ENCODE data around the gene SYTL1.

SYTL1 gene

DNA sequence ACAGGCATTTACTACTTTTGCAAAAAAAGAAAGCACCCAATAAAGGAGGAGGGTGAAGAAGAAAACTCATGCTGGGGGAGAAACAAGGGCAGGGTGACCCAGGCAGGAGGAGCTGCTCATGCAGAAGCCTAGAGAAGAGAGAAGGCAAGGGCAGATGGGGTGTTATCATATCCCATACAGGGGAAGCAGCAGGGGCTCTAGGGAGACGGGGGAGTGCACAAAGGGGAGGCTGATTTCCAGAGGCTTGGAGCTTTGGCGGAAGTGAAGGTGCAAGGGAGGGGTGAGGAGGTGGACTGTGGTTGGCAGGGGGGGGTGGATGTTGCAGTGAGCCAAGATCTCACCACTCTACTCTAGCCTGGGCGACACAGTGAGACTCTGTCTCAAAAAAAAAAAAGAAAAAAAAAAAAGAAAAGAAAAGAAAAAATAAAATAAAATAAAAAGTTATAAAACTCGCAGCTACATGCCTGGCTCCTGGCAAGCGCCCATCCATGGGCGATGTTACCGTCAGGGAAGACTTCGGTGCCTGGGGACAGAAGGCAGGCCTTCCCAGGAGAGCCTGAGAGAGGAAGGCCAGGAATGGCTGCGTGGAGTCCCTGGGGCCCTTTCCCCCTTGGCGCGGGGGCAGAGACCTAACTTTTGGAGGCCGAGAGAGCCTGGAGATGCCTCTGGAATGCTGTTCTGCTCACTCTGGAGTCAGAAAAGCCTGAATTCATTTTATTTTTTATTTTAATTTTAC lies 36.1 kb downstream of the SYTL1 start:
- H3K4me3 ChIP-seq (ENCODE audit: low read length), result no peak overlapping the region
- no peak for TF ChIP-seq CTCF (IDR thresholded peaks at IDR 0.05; ENCODE audit: insufficient read depth, low read depth, low read length, missing control alignments)
- DNase-seq (ENCODE audit: low read depth), result no peak

GRCh38 chr1:27379564-27380122 lies 37.8 kb downstream of the SYTL1 start:
- TF ChIP-seq CTCF (IDR thresholded peaks at IDR 0.05; ENCODE audit: insufficient read depth, low read depth, low read length, missing control alignments), result peak; percentile 29
- peak; percentile 38 for DNase-seq (ENCODE audit: low read depth)
- no peak overlapping the region for H3K4me3 ChIP-seq (ENCODE audit: low read length)

GRCh38 chr1:27380224-27380623 lies 38.4 kb downstream of the SYTL1 start:
- TF ChIP-seq CTCF (IDR thresholded peaks at IDR 0.05; ENCODE audit: insufficient read depth, low read depth, low read length, missing control alignments), result no peak
- H3K4me3 ChIP-seq (ENCODE audit: low read length), result no peak overlapping the region
- DNase-seq (ENCODE audit: low read depth), result no peak

DNA sequence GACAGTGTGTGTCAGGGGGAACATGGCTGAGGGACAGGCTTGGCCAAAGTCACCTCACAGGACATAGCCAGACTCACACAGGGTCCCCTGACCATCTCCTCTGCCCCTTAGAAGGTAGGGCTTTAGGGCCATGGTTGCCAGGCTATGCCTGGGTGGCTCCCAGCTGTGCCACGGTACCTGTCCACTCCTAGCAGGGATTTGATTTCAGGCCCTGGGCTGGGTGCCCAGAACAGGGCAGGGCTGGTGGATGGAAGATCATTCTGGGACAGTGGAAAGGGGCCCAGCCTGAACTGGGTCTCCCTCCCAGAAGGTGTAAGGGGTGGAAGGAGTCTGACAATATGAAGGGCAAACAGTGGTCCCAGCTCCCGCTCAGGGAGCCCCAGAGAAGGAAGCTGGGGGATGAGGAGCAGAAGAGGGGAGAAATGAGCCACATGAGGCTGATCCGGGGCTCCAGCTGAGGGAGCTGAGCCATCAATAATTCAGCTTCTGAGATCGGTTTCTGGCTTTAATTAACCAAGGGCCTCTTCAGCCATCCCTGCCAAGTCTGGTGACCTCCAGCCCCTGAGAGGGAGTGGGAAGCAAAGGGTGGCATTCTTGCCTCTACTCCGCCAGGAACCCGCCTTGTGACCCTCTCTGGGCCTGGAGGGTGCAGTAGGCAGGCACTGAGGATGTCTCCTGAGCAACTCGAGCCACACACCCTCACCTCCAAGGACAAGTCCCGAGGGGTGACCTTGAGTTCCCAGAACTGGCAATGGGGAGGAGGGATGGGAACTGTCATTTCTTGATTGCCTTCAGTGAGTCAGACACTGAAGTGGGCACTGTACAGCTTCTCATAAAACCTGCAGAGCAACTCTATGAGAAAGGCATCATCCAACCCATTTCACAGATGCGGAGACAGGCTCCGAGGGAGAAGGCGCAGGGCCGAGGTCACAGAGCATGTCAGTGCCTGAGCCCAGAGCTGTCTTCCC lies 39.2 kb downstream of the SYTL1 start:
- DNase-seq (ENCODE audit: low read depth), result no peak
- H3K4me3 ChIP-seq (ENCODE audit: low read length), result no peak overlapping the region
- TF ChIP-seq CTCF (IDR thresholded peaks at IDR 0.05; ENCODE audit: insufficient read depth, low read depth, low read length, missing control alignments), result no peak

DNA sequence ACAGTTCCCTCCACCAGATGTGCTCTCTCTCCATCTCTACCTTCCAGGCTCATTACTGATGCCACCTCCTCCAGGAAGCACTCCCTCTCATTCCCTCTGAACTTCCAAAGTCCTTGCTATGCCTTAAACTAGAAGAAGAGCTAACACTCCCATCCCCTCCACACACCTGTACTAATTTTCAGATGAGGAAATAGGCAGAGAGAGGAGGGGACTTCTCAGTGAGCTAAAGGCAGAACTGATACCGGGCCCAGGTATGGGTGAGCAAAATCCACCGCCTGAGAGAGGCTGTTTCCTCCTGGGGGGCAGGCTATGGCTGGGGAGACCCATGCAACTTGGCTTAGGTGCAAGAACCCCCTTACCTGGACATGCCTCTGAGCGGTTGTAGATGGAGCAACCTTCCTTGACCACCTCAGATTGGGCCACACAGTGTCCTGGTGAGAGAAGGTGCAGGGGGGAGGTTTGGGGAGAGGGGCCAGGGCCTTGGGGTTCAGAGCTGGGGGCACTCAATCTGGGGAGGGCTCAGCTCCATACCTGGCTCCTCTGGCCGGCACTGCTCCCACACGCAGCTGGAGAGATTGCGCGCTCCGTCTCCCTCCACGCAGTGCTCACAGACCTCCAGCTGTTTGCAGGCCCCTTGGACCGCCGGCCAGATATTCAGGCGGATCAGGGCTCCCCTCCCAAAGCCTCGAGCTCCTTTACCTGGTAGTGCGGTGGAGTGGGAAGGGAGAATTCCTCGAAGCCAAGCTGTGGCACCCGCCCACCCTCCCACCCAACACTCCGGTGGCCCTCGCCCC lies 40.3 kb downstream of the SYTL1 start:
- peak overlapping the region; percentile 61 for H3K4me3 ChIP-seq (ENCODE audit: low read length)
- no peak for DNase-seq (ENCODE audit: low read depth)
- no peak for TF ChIP-seq CTCF (IDR thresholded peaks at IDR 0.05; ENCODE audit: insufficient read depth, low read depth, low read length, missing control alignments)

GRCh38 chr1:27383039-27383605 lies 41.3 kb downstream of the SYTL1 start, which contains the start of gene CD164L2:
Gene CD164L2 (minus strand): TSS chr1:27383333. CDS start chr1:27383239, 94 bp downstream.
- peak within 1 kb of the TSS; percentile 61 for H3K4me3 ChIP-seq (ENCODE audit: low read length)
- TF ChIP-seq CTCF (IDR thresholded peaks at IDR 0.05; ENCODE audit: insufficient read depth, low read depth, low read length, missing control alignments), result no peak
- DNase-seq (ENCODE audit: low read depth), result peak; percentile 79

All from epithelial cell of esophagus (primary cell).